Naive B cell (primary cell): ENCODE measurements around the gene ARAP3. TPM values are rescaled to one million over a fixed set of nuclear protein-coding genes. Genes with fewer than 3 reads are reported as not detected.

Experiments used
- ATAC-seq, 2 donors: fragments of 150-1000 bp; cut with Tn5 transposase; 2 replicates each; pipeline ENCODE4 v1.10.0; 2021; ENCODE audit warnings: low read depth in 2 of 2, mild to moderate bottlenecking in 2 of 2, moderate library complexity in 2 of 2
- DNase-seq: peaks from one replicate; pipeline ENCODE4 v3.0.0; 2022
- H3K27ac Mint-ChIP-seq, 6 donors: one replicate each; pipeline ENCODE4 v1.8.0; 2020 to 2022; ENCODE audit warnings: mild to moderate bottlenecking in 6 of 6, mixed read lengths in 6 of 6, moderate library complexity in 5 of 6, inconsistent platforms in 2 of 6
- H3K27me3 Mint-ChIP-seq, 3 donors: one replicate each; pipeline ENCODE4 v1.8.0; 2021 to 2022; ENCODE audit warnings: mixed read lengths in 3 of 3, mild to moderate bottlenecking in 1 of 3
- H3K36me3 Mint-ChIP-seq, 2 donors: one replicate each; pipeline ENCODE4 v1.8.0; 2020 to 2022; ENCODE audit warnings: mixed read lengths in 2 of 2, inconsistent platforms in 1 of 2, mild to moderate bottlenecking in 1 of 2
- H3K4me1 Mint-ChIP-seq, 3 donors: one replicate each; pipeline ENCODE4 v1.8.0; 2020 to 2022; ENCODE audit warnings: mixed read lengths in 3 of 3, inconsistent platforms in 1 of 3, mild to moderate bottlenecking in 1 of 3, moderate library complexity in 1 of 3
- H3K4me3 Mint-ChIP-seq, 8 donors: one replicate each; pipeline ENCODE4 v1.8.0; 2020 to 2022; ENCODE audit warnings: mild to moderate bottlenecking in 8 of 8, mixed read lengths in 8 of 8, moderate library complexity in 8 of 8, inconsistent platforms in 2 of 8
- H3K9me3 Mint-ChIP-seq, 7 donors: one replicate each; pipeline ENCODE4 v1.8.0; 2020 to 2022; ENCODE audit warnings: mixed read lengths in 7 of 7, mild to moderate bottlenecking in 5 of 7, inconsistent platforms in 2 of 7, moderate library complexity in 1 of 7
- polyA plus RNA-seq, 6 donors: library from polyadenylated mRNA; unstranded; fragments of 300-500 nt; fragmentation: Illumina TruSeq; gene quantifications; one replicate each; pipeline ENCODE4 v1.2.3, GENCODE V29; 2021; ENCODE audit warnings: low read depth in 6 of 6

Gene ARAP3
- polyA plus RNA-seq, 6 donors from 2014 or later, result not detected

DNA sequence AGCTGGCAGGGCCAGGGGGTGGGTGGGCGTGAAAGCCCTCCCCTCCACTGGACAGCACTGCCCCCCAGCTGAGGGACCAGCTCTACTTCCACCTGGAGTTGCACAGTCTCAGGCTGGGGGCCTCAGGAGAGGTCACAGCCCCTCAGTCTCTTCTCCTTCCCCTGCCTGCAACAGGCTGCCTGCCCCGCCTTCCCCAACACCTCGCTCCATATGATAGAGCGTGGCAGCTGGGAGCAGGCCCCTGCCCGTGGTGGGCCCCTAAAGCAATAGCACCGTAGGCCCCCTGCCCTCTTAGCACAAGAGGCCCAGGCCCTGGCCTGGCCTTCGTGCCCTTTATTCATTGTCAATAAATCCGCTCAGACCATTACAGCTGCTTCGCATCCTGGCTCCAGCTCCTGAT lies 41.3 kb downstream of the ARAP3 start:
- Mint-ChIP-seq H3K4me3 (peak overlapping the region in 1 of 8 donors; percentile 57), H3K27me3 (no peaks in the 10 kb centered on the region), H3K4me1 (peaks cover 14 to 21% (median 17%) of the 10 kb centered on the region in 3 donors), H3K9me3 (no peaks in the 10 kb centered on the region), H3K27ac (peak overlapping the region in 1 of 6 donors; percentile 85), H3K36me3 (peaks cover 0 to 10% of the 10 kb centered on the region in 2 donors)
- ATAC-seq, result no peak
- no peak for DNase-seq

- Mint-ChIP-seq H3K4me1 (peaks cover 21 to 27% (median 21%) of the 10 kb centered on the region in 3 donors), H3K27me3 (no peaks in the 10 kb centered on the region), H3K4me3 (peak overlapping the region in 1 of 8 donors; percentile 57), H3K36me3 (peaks cover 0 to 7% of the 10 kb centered on the region in 2 donors), H3K27ac (no peak overlapping the region), H3K9me3 (no peaks in the 10 kb centered on the region)
- DNase-seq (no peak), ATAC-seq (no peak)
Observed at GRCh38 chr5:141640051-141640415, 42.0 kb downstream of the ARAP3 start.

- Mint-ChIP-seq H3K4me1 (peaks cover 21 to 32% (median 26%) of the 10 kb centered on the region in 3 donors), H3K27ac (peak overlapping the region in 2 of 6 donors; percentile 29 to 75), H3K4me3 (peak overlapping the region in 3 of 8 donors; percentile 35 to 93 (median 69)), H3K9me3 (no peaks in the 10 kb centered on the region), H3K27me3 (no peaks in the 10 kb centered on the region), H3K36me3 (peaks cover 0 to 2% of the 10 kb centered on the region in 2 donors)
- ATAC-seq (no peak), DNase-seq (no peak)
Observed at GRCh38 chr5:141639357-141640050, 42.5 kb downstream of the ARAP3 start.

DNA sequence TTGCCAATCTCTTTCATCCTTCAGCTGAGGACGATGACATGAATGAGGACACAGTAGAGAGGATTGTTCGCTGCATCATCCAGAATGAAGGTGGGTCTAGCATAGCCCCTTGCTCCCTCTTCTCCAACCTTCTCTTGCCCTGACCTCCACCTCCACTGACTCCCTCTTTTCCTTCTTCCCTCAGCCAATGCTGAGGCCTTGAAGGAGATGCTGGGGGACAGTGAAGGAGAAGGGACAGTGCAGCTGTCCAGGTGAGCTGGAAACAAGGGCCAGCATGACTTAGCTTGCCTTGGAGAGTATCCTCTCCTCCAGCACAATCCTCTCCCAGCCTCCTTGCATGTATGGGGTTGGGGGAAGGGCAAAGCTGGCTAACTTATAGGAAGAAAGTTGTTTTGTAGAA lies 43.3 kb downstream of the ARAP3 start:
- Mint-ChIP-seq H3K4me1 (peaks cover 27 to 39% (median 33%) of the 10 kb centered on the region in 3 donors), H3K4me3 (peak overlapping the region in 7 of 8 donors; percentile 23 to 93 (median 89)), H3K27me3 (no peaks in the 10 kb centered on the region), H3K36me3 (no peaks in the 10 kb centered on the region), H3K27ac (peak overlapping the region in 1 of 6 donors; percentile 75), H3K9me3 (no peaks in the 10 kb centered on the region)
- DNase-seq (no peak), ATAC-seq (no peak)

- no peaks in the 10 kb centered on the region for H3K9me3 Mint-ChIP-seq
- H3K36me3 Mint-ChIP-seq, result no peaks in the 10 kb centered on the region
- H3K27me3 Mint-ChIP-seq, result no peaks in the 10 kb centered on the region
- peak; percentile 62 for DNase-seq
- H3K4me1 Mint-ChIP-seq, result peaks cover 27 to 39% (median 35%) of the 10 kb centered on the region in 3 donors
- H3K27ac Mint-ChIP-seq, result peak overlapping the region in 4 of 6 donors; percentile 2 to 91 (median 79)
- H3K4me3 Mint-ChIP-seq, result peak overlapping the region; percentile 84 to 93 (median 90)
- ATAC-seq, result peak; percentile 60 to 61
Observed at GRCh38 chr5:141637767-141638419, 44.1 kb downstream of the ARAP3 start.

DNA sequence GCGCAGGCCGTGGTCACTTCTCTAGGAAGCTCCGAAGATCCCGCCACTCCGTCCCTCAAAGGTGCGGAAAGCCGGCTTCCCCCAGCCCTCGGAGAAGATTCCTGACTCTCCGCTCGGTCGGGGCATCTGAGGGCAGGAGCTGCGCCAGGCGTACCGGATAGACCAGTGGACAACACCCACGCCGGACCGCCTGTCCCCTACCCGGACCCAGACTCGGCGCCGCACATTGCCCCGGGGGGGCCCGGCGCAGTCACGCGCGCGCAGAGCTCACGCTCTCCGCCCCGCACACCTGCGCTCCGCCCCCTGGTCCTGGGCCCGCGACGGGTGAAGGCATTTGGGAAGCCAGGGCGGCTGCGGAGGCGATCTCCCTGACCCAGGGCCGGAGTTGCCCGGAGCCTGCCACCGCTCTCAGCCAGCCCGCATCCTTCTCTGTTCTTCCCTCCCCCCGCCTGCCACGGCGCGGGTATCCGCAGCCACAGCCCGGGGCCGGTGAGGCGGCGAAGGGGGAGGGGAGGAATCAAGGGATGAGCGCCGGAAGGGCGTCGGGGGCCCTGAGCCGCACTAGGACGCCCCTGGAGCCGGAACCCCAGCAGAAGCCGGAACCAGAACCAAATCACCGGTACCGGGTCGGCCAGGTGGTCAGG lies 44.8 kb downstream of the ARAP3 start:
- Mint-ChIP-seq H3K27me3 (no peaks in the 10 kb centered on the region), H3K4me1 (peaks cover 27 to 40% (median 39%) of the 10 kb centered on the region in 3 donors), H3K9me3 (no peaks in the 10 kb centered on the region), H3K36me3 (no peaks in the 10 kb centered on the region), H3K27ac (peak overlapping the region in 5 of 6 donors; percentile 38 to 86 (median 66)), H3K4me3 (peak overlapping the region; percentile 84 to 93 (median 90))
- DNase-seq, result peak; percentile 48
- ATAC-seq, result peak; percentile 43

- DNase-seq (peak; percentile 93), ATAC-seq (peak; percentile 83 to 86)
- peak within 1 kb of the TSS; percentile 84 to 96 (median 93) for H3K4me3 Mint-ChIP-seq
- H3K4me1 Mint-ChIP-seq, result peaks cover 27 to 40% (median 39%) of the 10 kb centered on the region in 3 donors
- peak within 1 kb of the TSS; percentile 65 to 91 (median 79) for H3K27ac Mint-ChIP-seq
- no peaks in the 10 kb centered on the region for H3K36me3 Mint-ChIP-seq
- H3K9me3 Mint-ChIP-seq, result no peaks in the 10 kb centered on the region
- no peaks in the 10 kb centered on the region for H3K27me3 Mint-ChIP-seq
Observed at GRCh38 chr5:141636413-141637122, 45.5 kb downstream of the ARAP3 start, which contains the start of the genes HDAC3 and RELL2. Gene HDAC3 (minus strand): TSS chr5:141636849. CDS start chr5:141636790, 59 bp downstream. Gene RELL2 (plus strand): TSS chr5:141636997. CDS start chr5:141638226, 1,229 bp downstream.

GRCh38 chr5:141636106-141636412 lies 46.0 kb downstream of the ARAP3 start:
- Mint-ChIP-seq H3K9me3 (no peaks in the 10 kb centered on the region), H3K4me3 (peak overlapping the region; percentile 84 to 96 (median 93)), H3K4me1 (peaks cover 27 to 40% (median 39%) of the 10 kb centered on the region in 3 donors), H3K27me3 (no peaks in the 10 kb centered on the region), H3K27ac (peak overlapping the region; percentile 41 to 91 (median 76)), H3K36me3 (no peaks in the 10 kb centered on the region)
- ATAC-seq (no peak), DNase-seq (no peak)

GRCh38 chr5:141635646-141636045 lies 46.4 kb downstream of the ARAP3 start:
- ATAC-seq (no peak), DNase-seq (no peak)
- Mint-ChIP-seq H3K4me1 (peaks cover 27 to 40% (median 39%) of the 10 kb centered on the region in 3 donors), H3K36me3 (no peaks in the 10 kb centered on the region), H3K4me3 (peak overlapping the region; percentile 84 to 96 (median 93)), H3K9me3 (no peaks in the 10 kb centered on the region), H3K27me3 (no peaks in the 10 kb centered on the region), H3K27ac (peak overlapping the region in 4 of 6 donors; percentile 20 to 91 (median 60))

DNA sequence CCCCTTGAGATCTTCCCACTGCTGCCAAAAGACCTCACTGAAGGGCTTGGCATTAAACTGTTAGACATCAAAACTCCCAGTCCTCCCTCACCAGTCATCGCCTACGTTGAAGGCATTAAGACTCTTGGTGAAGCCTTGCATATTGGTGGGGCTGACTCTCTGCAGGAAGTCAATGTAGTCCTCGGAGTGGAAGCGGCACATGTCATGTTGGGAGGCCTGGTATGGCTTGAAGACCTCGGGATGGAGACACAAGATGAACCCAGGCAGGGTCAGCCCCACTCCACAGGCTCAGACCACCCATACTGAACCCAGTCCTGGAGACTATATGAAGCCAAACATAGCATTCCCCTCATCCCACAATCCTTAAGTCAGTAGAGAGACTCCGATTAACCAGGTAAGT lies 47.3 kb downstream of the ARAP3 start:
- Mint-ChIP-seq H3K4me1 (peaks cover 30 to 40% (median 39%) of the 10 kb centered on the region in 3 donors), H3K27me3 (no peaks in the 10 kb centered on the region), H3K27ac (peak overlapping the region in 3 of 6 donors; percentile 49 to 85 (median 50)), H3K9me3 (no peaks in the 10 kb centered on the region), H3K4me3 (peak overlapping the region in 6 of 8 donors; percentile 6 to 96 (median 81)), H3K36me3 (peaks cover 0 to 5% of the 10 kb centered on the region in 2 donors)
- no peak for DNase-seq
- no peak for ATAC-seq

- peaks cover 31 to 40% (median 39%) of the 10 kb centered on the region in 3 donors for H3K4me1 Mint-ChIP-seq
- peaks cover 0 to 12% of the 10 kb centered on the region in 2 donors for H3K36me3 Mint-ChIP-seq
- peak overlapping the region in 3 of 6 donors; percentile 71 to 89 (median 84) for H3K27ac Mint-ChIP-seq
- DNase-seq (no peak), ATAC-seq (no peak)
- H3K27me3 Mint-ChIP-seq, result no peaks in the 10 kb centered on the region
- no peaks in the 10 kb centered on the region for H3K9me3 Mint-ChIP-seq
- peak overlapping the region in 3 of 8 donors; percentile 3 to 93 (median 7) for H3K4me3 Mint-ChIP-seq
Observed at GRCh38 chr5:141633871-141634561, 48.0 kb downstream of the ARAP3 start.

DNA sequence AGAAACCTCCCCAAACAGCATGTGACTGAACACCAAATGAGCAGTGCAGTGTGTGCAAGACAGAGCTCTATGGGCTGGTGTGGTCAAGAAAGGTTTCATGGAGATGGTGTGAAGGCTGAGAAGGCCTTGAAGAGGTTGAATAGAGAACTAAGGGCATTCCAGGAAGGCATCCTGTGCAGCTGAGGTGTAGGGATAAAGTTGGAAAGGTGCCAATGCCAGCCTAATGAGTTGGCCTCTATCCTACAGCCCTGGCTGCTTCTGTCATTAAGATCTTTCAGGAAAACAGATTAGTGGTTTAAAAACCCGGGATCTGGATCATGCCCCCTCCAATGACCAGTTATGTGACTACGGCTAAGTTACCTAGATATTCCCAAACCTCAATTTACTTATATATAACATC lies 49.4 kb downstream of the ARAP3 start:
- Mint-ChIP-seq H3K27me3 (no peaks in the 10 kb centered on the region), H3K4me1 (peaks cover 28 to 33% (median 32%) of the 10 kb centered on the region in 3 donors), H3K9me3 (no peaks in the 10 kb centered on the region), H3K27ac (no peak overlapping the region), H3K36me3 (peaks cover 0 to 23% of the 10 kb centered on the region in 2 donors), H3K4me3 (no peak overlapping the region)
- no peak for DNase-seq
- no peak for ATAC-seq
